Kidney (tissue), 14 donors: ENCODE measurements around the gene ARHGAP30. TPM values are rescaled to one million over a fixed set of nuclear protein-coding genes. Genes with fewer than 3 reads are reported as not detected.

Experiments used
- DNase-seq, 5 donors: peaks; one replicate each; pipeline ENCODE4 v3.0.0-alpha.2; 2013 to 2020
- FAIRE-seq: peaks from 2 replicates; lab custom pipeline; 2012; peaks lifted over from hg19 to GRCh38; lab: Jason Lieb, UNC
- H3K27ac ChIP-seq, 2 donors: one replicate each; pipeline ENCODE4 v1.7.0; 2013; ENCODE audit warnings: low read depth in 2 of 2, low read length in 2 of 2, inconsistent platforms in 1 of 2
- H3K27me3 ChIP-seq: one replicate; pipeline ENCODE4 v1.7.1; 2013; ENCODE audit warnings: low read length, inconsistent platforms; ENCODE audit not compliant: control insufficient read depth, insufficient read depth
- H3K36me3 ChIP-seq, 3 donors: one replicate each; pipeline versions ENCODE4 v1.7.0 to v1.7.1; 2013; ENCODE audit warnings: low read length in 3 of 3, control low read depth in 1 of 3, inconsistent platforms in 1 of 3; ENCODE audit not compliant: insufficient read depth in 3 of 3, control insufficient read depth in 2 of 3
- H3K4me1 ChIP-seq, 3 donors: one replicate each; pipeline versions ENCODE4 v1.7.0 to v1.7.1; 2013; ENCODE audit warnings: low read length in 3 of 3, inconsistent platforms in 1 of 3, low read depth in 1 of 3; ENCODE audit not compliant: control insufficient read depth in 2 of 3, insufficient read depth in 2 of 3
- H3K4me3 ChIP-seq, 3 donors: one replicate each; pipeline versions ENCODE4 v1.7.0 to v1.8.1; 2013; ENCODE audit warnings: low read length in 3 of 3, control low read depth in 1 of 3, inconsistent platforms in 1 of 3
- H3K9ac ChIP-seq, 3 donors: one replicate each; pipeline versions ENCODE4 v1.7.0 to v1.7.1; 2013; ENCODE audit warnings: low read length in 3 of 3, control low read depth in 1 of 3, inconsistent platforms in 1 of 3
- H3K9me3 ChIP-seq, 3 donors: one replicate each; pipeline versions ENCODE4 v1.7.0 to v1.7.1; 2013; ENCODE audit warnings: low read length in 3 of 3, control low read depth in 1 of 3, inconsistent platforms in 1 of 3; ENCODE audit not compliant: control insufficient read depth in 2 of 3, insufficient read depth in 1 of 3
- intact Hi-C: fragments of 100-400 bp; cut with DNase I; formaldehyde crosslinking; loops from one replicate; pipeline ENCODE4 v1.11.1; 2022
- polyA plus RNA-seq: library from polyadenylated mRNA; stranded (reverse); fragments of 350-450 nt; fragmentation: Illumina TruSeq; extraction: RNeasy Lipid Tissue Mini Kit (QIAGEN cat#74804); gene quantifications from one replicate; pipeline ENCODE4 v1.2.3, GENCODE V29; 2014; ENCODE audit warnings: low read depth, low replicate concordance; ENCODE audit not compliant: insufficient read depth
- total RNA-seq: library from RNA; stranded (reverse); fragmentation: NEBNext Ultra II Directional; extraction: Animal tissue kit (Norgen Biotek cat#: 25700); gene quantifications from one replicate; pipeline ENCODE4 v1.2.1, GENCODE V29; 2021
- TF ChIP-seq, protein P1 (sequence below): IDR thresholded peaks from 3 replicates; pipeline ENCODE4 v1.5.1; 2012; ENCODE audit warnings: mild to moderate bottlenecking, moderate library complexity, borderline replicate concordance; ENCODE audit not compliant: insufficient read depth; ENCODE audit errors: extremely low read depth
- donor health status: control.
- donor health status: control.
- donor health status: control.
- donor health status: control.
- donor health status: control.
- donor health status: DM: yes; HTN: yes; CAD: no.
- donor health status: Normal renal cell carcinoma (clear cell type).

ARHGAP30 gene
- total and polyA plus RNA-seq, 2 donors from 2014 or later: 1.2 to 21.6 TPM

DNA sequence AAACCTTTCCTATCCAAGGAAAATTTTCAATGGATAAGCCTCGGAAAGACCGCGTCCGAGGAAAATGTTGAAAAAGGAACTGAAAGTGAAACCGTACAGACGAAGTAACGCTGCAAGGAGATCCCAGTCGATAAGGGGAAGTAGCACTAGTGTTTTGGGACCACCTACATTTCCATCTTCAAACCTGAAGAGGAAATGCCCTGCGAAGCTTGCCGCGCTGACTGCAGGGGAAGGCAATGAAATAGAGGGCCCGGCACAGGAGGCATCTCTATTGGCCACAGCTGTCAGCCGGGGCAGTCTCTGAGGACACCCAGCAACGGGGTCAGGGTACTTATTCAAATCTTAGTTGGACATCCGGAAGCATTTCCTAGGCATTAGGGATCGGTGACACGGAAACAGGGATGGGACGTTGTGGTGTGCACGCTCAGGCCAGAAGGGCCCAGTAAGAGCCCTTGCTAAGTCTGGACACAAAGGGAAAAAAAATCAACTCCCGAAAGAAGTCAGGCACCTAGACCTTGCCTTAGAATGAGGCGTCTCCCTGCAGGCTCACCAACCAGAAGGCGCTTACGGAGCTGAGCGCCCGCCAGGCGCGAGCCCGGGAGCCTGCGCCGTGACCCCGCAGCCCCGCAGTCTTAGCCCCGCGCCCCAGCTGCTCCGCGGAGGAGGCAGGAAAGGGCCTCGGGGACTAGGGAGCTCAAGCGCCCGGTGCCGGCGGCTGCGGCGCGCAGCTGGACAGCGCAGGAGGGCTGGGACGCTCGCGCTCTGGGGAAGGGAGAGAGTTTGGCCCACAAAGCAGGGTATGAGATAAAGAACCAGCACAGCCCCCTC is 24.6 kb downstream of the ARHGAP30 start:
- peaks cover 3 to 8% (median 7%) of the 10 kb centered on the region in 3 donors for H3K4me1 ChIP-seq
- H3K27me3 ChIP-seq: no peaks in the 10 kb centered on the region
- no peak for FAIRE-seq
- peak overlapping the region; percentile 93 to 96 for H3K27ac ChIP-seq
- peaks cover 10 to 26% (median 26%) of the 10 kb centered on the region in 3 donors for H3K36me3 ChIP-seq
- intact Hi-C loops: no loop called here
- TF ChIP-seq, protein P1, sequence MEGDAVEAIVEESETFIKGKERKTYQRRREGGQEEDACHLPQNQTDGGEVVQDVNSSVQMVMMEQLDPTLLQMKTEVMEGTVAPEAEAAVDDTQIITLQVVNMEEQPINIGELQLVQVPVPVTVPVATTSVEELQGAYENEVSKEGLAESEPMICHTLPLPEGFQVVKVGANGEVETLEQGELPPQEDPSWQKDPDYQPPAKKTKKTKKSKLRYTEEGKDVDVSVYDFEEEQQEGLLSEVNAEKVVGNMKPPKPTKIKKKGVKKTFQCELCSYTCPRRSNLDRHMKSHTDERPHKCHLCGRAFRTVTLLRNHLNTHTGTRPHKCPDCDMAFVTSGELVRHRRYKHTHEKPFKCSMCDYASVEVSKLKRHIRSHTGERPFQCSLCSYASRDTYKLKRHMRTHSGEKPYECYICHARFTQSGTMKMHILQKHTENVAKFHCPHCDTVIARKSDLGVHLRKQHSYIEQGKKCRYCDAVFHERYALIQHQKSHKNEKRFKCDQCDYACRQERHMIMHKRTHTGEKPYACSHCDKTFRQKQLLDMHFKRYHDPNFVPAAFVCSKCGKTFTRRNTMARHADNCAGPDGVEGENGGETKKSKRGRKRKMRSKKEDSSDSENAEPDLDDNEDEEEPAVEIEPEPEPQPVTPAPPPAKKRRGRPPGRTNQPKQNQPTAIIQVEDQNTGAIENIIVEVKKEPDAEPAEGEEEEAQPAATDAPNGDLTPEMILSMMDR: no peak
- H3K4me3 ChIP-seq: peak overlapping the region; percentile 87 to 97 (median 91)
- DNase-seq: peak; percentile 78 to 88 (median 86)
- H3K9ac ChIP-seq: peak overlapping the region; percentile 88 to 98 (median 90)
- H3K9me3 ChIP-seq: no peaks in the 10 kb centered on the region

DNA sequence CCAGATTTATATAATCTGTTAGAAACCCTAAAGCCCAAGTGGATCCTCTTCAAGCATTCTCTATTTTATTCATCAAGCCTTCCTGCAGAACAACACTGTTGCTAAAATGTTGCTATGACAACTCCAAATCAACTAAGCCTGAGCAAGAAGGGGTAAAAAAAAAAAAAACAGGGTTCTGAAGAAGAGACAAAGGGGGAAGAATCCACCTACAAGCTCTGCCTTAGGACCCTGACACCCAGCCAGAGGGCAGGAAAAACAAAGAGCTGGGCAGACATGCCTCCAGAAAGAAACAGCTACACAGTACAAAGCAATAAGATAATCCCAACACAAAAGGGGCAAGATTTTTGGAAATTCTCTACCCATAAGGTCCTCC is 25.2 kb downstream of the ARHGAP30 start:
- TF ChIP-seq, protein P1: no peak
- peaks cover 3 to 8% (median 7%) of the 10 kb centered on the region in 3 donors for H3K4me1 ChIP-seq
- no peaks in the 10 kb centered on the region for H3K9me3 ChIP-seq
- peak overlapping the region; percentile 87 to 97 (median 91) for H3K4me3 ChIP-seq
- H3K27me3 ChIP-seq: no peaks in the 10 kb centered on the region
- FAIRE-seq: no peak
- intact Hi-C loops: no loop called here
- no peak for DNase-seq
- H3K9ac ChIP-seq: peak overlapping the region; percentile 75 to 98 (median 90)
- peaks cover 10 to 32% (median 31%) of the 10 kb centered on the region in 3 donors for H3K36me3 ChIP-seq
- peak overlapping the region; percentile 93 to 96 for H3K27ac ChIP-seq

DNA sequence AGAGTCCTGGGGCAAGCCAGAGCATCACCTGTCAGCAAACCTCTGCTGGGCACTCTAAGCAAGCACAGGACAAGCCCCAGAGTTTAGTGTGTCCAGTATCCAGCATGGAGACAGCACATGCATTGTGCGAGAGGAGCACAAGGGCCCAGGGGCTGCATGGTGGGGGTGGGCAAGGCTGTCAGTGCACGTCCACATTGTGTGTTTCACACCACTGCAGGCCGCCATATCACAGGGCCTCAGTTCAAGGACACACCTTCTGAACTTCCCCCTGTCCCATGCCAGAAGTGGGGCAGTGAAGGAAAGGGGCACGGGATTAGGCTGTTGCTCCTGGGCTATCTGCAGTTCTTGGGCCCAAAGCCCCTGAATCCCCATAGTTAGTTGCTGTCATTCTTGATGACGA is 30.1 kb downstream of the ARHGAP30 start:
- TF ChIP-seq, protein P1: no peak
- Histone ChIP-seq H3K27me3 (no peaks in the 10 kb centered on the region), H3K27ac (no peak overlapping the region), H3K9me3 (no peaks in the 10 kb centered on the region), H3K4me3 (no peak overlapping the region), H3K4me1 (peaks cover 3 to 10% (median 10%) of the 10 kb centered on the region in 3 donors), H3K36me3 (peaks cover 10 to 35% (median 31%) of the 10 kb centered on the region in 3 donors), H3K9ac (no peak overlapping the region)
- DNase-seq: no peak
- intact Hi-C loops: no loop called here
- no peak for FAIRE-seq
